Stimulated activated naive CD8-positive, alpha-beta T cell treated with anti-CD3 and anti-CD28 coated beads, Interleukin-15, Interleukin-2, amounts not matched to agents 100 U/mL and 50 U/mL, for 24 hours (primary cell): Measurements from ENCODE around the gene HS3ST4.
"Not testable (repeated sequence)": the region's sequence is repeated elsewhere in the genome, so short reads cannot be mapped to it uniquely, and the experiment has no call there.

Experiments used
- ATAC-seq: fragments of 150-1000 bp; cut with Tn5 transposase; one replicate; pipeline ENCODE4 v1.10.0; 2021
- DNase-seq: peaks from one replicate; pipeline ENCODE4 v3.0.0; 2021

Gene HS3ST4

DNA sequence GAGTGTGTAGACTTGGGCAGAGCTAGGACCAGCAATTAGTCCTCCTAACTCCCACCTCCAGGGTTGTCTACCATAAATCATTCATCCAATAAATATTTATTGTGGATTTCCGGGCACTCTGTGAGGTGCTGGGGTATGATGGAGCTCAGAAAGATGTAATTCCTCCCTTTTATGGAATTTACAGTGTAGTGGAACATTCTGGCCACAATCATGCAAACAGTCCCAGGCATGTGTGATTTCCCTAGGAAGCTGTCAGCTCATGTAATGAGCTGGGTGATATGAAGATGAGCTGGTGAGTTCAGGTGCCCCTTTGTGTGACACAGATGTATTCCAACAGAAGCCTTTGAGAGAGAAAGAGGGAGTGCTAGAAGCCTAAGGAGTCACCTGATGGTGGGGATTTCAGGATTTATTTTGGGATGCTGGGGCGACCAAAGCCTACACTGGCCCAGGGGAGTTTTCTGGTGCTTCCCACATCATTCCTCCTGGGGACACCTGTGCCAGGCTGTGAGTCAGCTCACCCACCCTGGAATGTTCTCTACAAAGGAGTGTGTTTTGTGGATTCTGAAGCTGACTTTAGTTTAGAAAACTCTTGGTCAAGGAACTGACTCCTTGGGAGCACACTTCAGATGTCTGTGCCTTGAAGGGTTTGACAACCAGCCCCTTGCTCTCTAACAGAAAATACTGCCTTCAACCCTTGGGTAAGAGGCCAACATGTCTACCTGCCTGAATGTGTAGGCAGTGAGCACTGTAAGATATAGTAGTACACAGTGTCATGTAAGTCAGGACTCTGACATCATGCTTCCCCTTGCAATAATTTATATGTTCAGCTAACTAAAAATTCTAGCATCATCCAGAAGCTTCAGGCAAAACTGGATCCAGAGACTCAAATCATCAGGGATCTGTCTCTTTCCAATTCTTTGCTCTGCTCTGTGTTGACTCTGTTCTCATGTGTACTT, 42.9 kb downstream of the HS3ST4 start:
- ATAC-seq (no peak), DNase-seq (no peak)

DNA sequence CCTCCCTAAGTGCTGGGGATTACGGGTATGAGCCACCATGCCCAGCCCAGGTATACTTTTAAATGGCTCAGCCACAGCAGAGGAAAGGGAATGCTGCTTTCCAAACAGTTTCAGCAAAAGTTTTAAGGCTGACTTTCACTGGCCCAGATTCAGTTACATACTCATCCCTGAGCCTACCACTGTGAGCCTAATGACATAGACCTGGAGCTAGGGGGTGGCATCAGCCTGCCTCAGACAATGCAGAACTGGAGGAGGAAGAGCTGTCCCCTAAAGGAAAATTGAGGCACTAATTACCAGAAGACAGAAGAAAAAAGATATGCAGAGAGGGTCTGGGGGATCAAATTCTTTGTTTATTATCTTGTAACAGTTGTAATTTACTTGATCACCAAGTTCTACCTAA, 43.9 kb downstream of the HS3ST4 start:
- no peak for DNase-seq
- no peak for ATAC-seq

DNA sequence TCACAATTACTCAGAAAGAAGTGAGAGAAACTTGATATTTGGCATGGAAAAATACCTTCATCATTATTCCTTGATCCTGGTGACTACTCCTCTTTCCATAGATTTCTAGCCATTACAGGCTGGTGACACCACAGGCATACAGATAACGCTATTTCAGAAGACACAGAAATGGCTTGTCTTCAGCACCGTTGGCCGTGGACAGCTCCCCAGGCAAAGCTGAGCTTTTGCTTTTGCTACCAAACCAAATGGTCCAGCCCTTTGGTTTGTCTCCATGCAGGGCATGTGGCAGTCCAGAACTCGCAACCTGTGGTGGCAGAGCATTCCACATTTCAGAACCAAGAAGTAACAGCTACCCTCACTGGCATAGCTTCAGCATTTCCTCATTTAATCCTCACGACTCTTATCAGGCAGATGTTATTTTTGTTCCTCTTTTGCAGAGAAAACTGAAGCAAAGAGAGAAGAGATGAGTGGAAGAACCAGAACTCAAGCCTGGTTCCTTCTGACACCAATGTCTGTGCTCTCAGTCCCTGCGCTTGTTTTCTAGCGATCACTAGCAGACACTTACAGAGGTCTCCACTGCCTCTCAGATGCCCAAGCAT, 55.5 kb downstream of the HS3ST4 start:
- ATAC-seq (no peak), DNase-seq (peak; percentile 8)

DNA sequence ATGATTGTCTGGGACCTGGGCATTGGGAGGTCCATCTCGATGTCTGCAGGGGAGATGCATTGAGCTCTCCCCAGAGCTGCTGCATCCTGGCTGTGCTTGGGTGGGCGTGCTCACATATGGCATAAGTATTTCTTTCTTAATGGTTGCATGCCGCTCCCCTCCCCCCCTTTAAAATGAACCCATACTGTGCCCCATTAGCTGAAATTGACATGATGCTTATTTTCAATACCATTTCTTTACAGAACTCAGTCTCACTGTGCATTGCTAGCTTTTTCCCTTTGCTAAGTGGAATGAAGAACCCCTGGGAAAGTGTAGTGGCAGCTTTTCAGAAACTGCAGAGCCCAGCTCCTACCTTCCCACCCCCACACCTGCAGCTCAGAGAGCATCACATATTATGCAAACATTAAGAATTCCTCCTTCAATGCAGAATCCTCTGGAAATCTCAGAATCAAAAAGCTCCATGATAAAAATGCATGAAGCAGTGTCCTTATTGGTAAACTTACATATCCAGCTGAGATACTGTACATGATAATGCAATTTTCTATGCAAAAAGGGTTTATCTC, 56.4 kb downstream of the HS3ST4 start:
- no peak for ATAC-seq
- no peak for DNase-seq

DNA sequence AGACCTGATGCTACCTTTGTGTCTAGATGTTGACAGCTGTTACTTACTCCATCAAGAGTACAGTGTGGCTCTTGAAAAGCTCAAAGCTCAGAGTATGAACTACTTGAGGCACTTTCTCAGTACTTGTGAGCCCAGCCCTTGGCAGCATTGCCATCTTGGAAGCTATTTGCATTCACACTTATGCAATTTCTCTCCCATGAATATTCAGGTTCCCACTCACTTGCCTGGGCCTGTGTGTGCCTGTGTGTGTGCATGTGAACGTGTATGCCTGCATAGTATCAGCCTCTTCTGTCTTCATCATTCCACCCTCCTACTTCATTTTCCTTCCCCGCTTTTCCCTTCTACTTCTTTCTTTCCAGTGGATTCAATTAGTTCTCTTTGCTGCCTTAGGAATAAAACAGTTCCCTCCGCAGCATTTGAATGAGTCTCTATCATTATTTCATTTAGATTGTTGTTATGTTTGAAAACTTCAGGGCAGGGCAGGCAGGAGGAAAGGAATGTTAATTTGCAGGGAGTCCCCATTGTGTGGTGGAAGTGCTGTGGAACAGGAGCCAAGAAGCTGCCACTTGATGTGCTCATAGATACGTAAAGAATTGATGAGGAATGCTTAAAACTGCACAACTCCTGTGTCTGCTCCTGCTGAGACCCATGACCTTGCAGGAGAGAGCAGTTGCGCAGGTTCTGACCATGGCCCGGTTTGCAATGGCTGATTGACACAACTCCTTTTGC, 58.9 kb downstream of the HS3ST4 start:
- DNase-seq: no peak
- ATAC-seq: no peak

DNA sequence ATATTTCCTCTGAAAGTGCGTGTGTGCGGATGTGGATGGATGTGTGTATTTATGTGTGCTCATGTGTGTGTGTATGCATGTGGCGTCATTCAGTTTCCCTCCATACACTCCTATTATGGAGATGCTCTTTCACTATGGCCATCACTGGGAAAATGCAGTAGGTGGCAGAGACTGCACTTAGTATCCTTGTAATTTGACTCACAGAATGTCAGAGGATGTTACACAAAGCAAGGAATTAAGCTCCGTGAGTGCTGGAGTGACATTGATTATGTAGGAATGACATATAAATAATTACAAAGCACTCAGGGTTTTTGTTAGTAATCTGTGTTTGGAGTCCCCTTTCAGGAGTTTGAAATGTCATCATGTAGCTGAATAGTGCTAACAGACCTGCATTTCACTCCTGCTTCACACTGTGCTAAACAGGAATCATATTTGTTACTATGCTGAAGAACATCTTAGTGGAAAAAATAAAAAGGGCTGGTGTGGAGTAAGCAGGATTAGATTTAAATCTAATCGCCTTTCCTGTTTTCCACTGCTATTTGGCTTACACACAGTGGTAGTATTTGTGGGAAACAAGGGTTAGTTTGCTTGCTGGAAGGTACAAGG, 59.6 kb downstream of the HS3ST4 start:
- no peak for ATAC-seq

DNA sequence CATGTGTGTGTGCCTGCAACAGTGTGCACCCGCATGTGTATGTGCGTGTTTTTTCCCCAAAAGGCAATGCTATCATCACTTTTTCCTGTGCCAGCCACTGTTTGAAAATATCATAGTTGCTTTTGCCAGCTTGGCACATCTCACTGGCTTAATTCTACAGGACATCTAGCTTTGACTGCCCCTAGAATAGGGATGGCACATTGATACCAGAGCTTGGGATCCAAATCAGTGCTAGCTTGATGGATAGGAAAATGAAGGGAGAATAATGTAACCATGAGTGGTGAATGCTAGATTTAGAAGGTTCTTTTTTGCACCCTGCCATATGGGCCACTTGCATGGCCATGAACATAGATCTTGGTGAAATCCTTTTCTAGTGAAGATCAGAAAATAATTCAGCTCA, 72.7 kb downstream of the HS3ST4 start:
- DNase-seq: no peak
- ATAC-seq: no peak

More for the DNA sequence above, 59.6 kb downstream of the HS3ST4 start:
- no peak for DNase-seq

DNA sequence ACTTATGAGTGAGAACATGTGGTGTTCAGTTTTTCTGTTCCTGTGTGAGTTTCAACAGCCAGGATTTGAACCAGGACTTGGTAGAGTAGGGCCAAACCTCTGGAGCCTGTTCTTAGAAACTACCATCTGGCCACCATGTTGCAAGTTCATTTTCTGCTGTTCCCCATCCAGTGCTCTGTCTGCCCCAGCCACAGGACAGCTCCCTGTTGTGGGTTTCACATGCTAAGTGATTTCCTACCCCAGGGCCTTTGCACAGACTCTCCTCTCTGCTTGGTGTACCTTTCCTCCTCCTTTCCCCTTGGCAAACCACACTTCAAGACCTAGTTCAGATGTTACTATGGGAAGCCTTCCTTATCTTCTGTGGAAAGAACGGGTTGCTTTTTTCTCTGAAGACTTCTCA, 79.5 kb downstream of the HS3ST4 start:
- DNase-seq (no peak), ATAC-seq (no peak)

DNA sequence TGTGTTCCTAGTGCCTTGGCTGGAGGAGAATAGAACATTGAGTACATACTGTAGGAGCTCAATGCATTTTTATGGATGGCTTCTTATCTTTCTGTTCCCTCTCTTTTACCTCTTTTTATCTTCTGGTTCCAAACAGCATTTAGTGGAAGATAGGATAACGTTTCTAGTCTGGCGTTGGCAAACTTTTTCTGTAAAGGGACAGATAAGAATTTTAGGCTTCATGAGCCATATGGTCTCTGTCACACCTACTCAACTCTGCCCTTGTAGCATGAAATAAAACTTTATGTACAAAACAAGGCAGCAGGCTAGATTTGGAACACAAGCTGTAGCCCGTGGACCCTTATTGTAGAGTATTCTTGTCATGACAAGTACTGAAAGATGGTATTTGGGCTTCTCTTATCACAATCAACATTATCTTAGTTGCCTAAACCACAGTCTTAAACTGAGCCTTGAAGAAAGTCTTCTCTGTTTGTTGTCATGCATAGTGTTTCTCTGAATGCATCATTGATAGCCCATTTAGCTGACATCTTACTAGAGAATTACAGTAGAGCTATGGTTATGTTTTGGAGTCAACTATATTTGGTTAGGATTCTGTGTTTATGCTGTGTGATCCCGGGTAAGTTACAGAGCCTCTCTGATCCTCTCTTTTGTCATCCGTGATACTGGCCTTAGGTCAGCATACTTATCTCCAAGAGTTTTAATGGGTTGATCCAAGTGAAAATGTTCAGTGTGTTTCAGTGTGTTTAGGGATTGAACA, 80.2 kb downstream of the HS3ST4 start:
- DNase-seq: no peak
- no peak for ATAC-seq

DNA sequence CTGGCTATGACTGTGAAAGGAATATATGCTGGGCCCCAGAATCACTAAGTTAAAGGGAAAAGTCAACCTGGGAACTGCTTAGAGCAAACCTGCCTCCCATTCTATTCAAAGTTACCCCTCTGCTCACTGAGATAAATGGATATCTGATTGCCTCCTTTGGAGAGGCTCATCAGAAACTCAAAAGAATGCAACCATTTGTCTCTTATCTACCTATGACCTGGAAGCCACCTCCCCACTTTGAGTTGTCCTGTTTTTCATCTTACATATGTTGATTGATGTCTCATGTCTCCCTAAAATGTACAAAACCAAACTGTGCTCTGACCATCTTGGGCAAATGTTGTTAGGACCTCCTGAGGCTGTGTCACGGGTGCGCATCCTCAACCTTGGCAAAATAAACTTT, 84.5 kb downstream of the HS3ST4 start:
- not testable (repeated sequence) for ATAC-seq, DNase-seq

DNA sequence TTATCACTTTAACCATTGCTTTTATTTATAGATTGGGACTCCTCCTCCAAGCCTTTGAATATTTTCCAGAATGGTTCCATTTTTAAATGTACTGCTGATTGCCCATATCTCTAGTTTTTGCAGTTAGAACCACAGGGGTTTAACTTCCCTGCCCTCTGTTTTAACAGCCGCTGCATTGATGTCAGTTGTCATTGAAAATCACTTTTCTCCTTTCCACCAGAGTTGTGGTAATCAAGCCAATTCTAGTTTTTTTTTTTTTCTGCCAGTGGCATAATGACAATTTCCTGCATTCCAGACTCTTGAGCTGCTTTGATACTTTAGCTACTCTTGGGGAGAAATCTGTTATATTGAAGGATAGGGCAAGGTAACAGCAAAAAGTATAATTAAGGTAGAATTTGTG, 91.5 kb downstream of the HS3ST4 start:
- ATAC-seq: no peak
- DNase-seq: no peak

DNA sequence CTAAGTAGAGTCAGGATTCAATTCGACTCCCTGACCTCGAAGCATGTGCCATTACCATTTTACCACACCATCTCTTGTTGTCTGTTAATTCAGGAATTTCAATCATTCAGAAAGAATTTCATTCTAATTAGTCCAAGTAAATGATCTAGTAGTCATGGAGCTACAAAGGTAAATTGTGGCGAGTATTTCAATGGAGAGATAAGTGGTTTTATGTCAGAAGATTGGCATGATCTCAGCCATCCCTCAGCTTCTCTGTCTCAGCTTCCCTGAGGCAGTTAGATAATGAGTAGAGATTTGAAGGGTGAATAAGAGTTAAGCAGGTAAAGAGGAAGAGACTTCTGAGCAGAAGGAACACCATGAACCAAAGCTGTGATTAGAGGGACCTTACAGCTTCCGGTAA, 93.6 kb downstream of the HS3ST4 start:
- no peak for DNase-seq
- no peak for ATAC-seq

DNA sequence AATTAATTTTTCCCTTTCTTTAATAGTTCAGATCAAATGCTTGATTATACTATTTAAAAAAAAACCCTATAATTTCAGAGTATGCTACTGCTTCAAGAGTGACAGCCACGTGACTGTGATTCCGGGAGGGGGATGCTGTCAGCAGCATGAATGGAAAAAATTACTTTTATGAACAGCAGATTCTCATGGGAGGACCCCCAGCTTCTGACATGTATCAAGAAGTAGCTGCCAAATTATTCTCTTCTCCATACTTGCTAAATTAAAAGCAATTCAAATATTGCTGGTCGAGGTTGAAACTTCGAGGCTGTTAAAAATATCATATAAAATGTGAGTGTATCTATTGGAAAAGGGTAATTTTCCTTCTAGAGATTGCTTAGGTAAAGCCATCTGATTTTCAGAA, 95.0 kb downstream of the HS3ST4 start:
- DNase-seq: no peak
- ATAC-seq: no peak

DNA sequence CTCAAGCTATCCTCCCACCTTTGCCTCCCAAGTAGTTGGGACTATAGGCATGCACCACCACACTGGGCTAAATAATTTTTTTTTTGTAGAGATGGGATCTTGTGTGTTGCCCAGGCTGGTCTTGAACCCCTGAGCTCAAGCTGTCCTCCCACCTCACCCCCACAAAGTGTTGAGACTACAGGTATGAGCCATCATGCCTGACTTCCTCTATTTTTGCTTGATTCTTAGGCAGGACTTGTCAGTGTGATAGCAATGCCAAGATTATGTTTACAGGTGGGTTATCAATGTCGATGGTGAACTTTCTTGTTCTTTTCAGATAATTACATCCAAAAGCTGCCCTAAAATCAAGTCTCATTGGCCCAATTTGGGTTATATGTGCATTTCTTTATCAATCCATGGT, 96.9 kb downstream of the HS3ST4 start:
- ATAC-seq: no peak
- DNase-seq: no peak

DNA sequence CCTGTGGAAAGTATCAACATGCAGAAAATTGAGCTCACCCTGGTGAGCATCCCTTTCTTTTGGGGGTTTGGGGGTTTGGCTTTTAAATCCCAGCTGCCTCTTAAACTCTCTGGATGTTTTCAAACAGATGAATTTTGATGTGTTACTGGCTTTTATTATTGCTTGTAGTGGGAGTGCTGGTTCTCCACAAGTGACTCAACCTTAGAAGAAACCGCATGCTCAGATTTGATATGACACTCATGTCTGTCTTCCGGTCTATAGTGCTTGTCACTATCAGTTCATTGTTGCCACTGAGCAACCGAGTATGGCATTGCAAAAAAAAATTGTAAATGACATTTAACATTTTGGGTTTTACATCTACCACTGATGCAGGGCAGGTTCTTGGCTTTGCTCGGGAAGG, 104.5 kb downstream of the HS3ST4 start:
- DNase-seq: no peak
- no peak for ATAC-seq

DNA sequence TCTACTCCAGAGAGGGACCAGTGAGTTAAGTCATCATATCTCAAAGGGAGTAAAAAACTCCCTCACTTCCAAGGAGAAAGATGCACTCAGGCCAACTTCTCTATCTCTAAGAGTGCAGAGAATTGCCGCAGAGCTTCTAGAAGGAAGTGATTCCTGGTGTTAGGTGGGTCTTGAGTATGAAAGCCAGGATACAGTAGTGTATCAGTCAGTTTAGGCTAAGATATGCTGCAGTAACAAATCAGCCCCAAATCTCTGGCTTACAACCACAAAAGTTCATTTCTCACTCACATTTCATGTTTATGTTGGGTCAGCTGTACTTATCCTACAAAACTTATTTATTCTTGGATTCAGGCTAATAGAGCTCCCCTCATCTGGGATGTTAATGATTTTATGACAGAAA, 106.3 kb downstream of the HS3ST4 start:
- ATAC-seq (no peak), DNase-seq (no peak)

DNA sequence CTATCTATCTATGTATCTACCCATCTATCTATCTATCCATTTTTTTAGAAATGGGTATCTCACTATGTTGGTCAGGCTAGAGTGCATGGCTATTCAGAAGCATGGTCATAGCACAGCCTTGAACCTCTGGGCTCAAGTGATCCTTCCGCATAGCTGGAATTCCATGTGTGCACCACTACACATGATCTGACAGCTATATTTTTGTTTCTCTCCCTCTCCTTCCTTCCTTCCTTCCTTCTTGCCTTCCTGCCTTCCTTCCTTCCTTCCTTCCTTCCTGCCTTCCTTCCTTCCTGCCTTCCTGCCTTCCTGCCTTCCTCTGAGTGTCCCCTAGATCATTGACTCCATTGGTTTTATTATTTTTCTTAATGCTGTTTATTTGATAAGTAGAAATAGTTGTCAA, 108.1 kb downstream of the HS3ST4 start:
- no peak for DNase-seq
- ATAC-seq: no peak

DNA sequence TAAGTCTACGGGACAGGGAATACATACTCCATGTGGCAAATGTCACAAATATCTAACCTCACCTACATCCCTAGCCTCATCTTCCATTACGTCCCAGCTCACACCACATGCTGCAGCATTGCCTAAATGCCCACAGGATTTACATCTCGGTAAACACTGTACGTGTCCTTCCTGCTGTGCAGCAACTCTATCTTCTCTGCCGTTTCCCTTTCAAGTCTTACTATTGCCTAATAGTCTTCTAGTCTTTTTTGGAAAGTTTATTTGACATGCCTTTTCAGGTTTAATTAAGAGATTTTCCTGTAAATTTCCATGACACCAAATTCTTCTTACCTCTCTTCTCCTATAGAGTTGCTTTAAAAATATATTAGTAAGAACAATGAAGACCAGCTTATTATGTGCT, 120.5 kb downstream of the HS3ST4 start:
- ATAC-seq (no peak), DNase-seq (no peak)

DNA sequence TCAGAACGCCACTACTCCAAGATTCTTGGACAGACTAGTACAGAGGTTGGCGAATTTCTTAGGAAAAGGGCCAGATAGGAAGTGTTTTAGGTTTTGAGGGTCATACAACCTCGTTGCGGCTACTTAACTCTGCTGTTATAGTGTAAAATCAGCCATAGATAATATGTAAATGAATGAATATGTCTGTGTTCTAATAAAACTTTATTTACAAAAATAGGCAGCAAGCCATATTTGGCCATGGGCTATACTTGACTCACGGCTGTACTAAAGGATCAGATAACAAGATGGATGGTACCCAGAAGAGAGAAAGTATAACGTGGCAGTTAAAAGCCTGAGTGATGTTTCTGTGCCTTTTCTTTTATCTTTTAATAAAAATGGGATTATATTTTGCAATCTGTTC, 125.5 kb downstream of the HS3ST4 start:
- DNase-seq (no peak), ATAC-seq (no peak)

DNA sequence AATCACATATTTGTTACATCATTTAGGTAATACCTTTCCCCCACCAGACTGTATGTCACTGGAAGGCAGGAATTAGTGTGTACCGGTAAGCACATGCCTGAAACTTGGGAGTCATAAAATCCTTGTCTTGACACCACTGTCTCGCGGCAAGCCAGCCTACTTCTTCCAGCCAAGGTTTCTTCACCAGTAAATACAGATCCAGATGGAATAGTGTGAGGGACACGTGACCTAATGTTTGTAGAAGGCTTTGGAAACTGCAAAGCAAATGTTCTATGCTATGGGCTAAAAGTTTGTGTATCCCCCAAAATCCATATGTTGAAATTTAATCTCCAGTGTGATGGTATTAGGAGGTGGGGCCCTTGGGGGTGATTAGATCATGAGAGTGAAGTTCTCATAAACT, 126.1 kb downstream of the HS3ST4 start:
- no peak for ATAC-seq
- DNase-seq: no peak

DNA sequence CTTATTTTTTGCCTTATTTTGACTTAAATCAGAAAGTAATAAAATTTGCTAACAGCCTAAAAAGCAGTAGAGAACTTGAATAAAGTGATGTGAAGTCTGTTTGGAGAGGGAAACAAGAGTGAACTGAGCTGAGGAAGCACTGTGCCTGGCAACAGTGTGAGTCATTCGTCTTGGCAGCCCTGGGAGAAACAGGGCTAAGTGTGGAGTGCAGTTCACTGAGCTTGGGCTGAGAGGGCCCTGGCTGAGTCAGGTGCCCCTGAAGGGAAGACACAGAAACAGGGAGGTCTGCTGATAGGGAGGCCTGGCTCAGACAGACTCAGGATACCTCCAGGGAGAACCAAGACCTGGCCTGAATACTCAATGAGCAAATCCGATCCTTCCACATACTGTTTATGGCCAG, 132.1 kb downstream of the HS3ST4 start:
- DNase-seq (no peak), ATAC-seq (no peak)

DNA sequence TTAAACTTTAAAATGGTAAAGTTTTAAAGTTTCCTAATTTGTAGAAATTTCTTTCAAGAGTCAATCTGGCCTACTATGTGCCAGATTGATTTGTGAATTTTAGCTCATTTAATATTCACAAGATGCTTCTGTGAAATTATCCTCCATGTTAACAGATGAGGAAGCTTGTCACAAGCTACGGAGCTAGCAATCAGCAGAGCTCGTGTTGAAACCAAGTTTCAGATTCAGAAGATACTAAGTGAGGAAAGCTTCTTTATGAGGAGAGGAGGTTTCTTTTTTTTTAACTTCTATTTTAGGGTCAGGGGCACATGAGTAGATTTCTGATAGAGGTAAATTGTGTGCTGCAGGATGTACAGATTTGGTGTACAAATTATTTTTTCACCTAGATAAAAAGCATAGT, 135.9 kb downstream of the HS3ST4 start:
- no peak for DNase-seq

More for the DNA sequence above, 135.9 kb downstream of the HS3ST4 start:
- ATAC-seq: no peak
